ENCODE results near the gene HSP90AA1.
"Not testable (repeated sequence)": the region's sequence is repeated elsewhere in the genome, so short reads cannot be mapped to it uniquely, and the experiment has no call there.

DNA sequence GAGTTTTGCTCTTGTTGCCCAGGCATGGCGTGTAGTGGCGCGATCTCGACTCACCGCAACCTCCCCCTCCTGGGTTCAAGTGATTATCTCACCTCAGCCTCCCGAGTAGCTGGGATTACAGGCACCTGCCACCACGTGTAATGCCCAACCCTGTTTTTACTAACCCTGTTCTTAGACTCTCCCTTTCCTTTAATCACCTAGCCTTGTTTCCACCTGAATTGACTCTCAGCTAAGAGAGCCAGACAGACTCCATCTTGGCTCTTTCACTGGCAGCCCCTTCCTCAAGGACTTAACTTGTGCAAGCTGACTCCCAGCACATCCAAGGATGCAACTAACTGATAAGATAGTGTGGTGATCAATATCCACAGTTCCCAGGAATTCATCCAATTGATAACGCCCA, 22.3 kb downstream of the HSP90AA1 start:
- TF ChIP-seq, protein P1, sequence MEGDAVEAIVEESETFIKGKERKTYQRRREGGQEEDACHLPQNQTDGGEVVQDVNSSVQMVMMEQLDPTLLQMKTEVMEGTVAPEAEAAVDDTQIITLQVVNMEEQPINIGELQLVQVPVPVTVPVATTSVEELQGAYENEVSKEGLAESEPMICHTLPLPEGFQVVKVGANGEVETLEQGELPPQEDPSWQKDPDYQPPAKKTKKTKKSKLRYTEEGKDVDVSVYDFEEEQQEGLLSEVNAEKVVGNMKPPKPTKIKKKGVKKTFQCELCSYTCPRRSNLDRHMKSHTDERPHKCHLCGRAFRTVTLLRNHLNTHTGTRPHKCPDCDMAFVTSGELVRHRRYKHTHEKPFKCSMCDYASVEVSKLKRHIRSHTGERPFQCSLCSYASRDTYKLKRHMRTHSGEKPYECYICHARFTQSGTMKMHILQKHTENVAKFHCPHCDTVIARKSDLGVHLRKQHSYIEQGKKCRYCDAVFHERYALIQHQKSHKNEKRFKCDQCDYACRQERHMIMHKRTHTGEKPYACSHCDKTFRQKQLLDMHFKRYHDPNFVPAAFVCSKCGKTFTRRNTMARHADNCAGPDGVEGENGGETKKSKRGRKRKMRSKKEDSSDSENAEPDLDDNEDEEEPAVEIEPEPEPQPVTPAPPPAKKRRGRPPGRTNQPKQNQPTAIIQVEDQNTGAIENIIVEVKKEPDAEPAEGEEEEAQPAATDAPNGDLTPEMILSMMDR (IDR thresholded peaks at IDR 0.05) = not testable (repeated sequence)
- TF ChIP-seq POLR2A (IDR thresholded peaks at IDR 0.05) = not testable (repeated sequence)

All from esophagus squamous epithelium (tissue), 4 donors.